ENCODE results near the gene LY6G5C. TPM values are rescaled to one million over a fixed set of nuclear protein-coding genes. Genes with fewer than 3 reads are reported as not detected.

LY6G5C gene
- total RNA-seq, 4 donors from 2014 or later: 1.0 to 4.4 (median 3.8) TPM; not detected in 1

DNA sequence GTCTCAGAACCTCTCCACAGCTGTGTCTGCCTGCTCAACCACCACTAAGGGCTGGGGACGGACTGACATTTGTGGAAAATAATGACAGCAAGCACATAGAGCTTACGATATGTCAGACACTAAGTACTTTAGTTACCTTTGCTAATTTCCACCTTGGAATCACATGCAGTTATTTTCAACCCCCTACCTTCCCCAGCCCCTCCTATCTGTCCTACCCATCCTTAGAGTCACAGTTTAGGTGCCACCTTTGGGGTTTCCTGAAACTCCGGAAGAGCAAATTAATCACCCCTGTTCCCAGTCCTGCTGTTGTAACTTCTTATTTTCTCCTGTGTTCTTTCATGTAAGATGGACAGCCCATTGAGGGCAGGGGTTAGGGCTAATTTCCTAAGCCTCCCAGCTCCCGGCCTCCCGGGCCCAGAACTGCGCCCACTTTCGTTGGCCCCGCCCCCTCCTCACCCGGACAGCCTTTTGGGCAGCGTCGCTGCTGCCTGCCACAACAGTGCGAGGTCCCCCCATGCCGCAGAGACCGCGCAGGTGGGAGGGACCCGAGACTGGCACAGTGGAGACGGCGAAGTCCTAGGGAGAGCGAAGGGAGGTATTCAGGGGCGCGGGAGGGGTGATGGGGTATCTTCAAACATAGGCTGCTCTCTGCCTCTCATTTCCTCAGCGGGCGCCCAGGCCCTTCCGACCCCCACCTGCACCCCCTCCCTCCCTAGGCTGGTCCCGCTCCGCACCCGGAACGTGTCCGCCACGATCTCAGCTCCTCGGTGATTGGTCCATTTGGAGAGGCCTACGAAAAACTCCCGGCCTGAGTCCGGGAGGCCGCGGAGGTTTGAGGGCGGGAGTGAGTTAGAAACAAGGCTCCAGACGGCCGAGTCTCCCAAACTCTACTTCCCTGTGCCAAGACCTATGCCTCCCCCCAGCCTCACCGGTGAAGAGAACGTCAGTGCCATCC, 47.1 kb upstream of the LY6G5C start:
- H3K27me3 ChIP-seq: no peaks in the 10 kb centered on the region
- TF ChIP-seq POLR2A (IDR thresholded peaks at IDR 0.05): no peak
- TF ChIP-seq, protein P1, sequence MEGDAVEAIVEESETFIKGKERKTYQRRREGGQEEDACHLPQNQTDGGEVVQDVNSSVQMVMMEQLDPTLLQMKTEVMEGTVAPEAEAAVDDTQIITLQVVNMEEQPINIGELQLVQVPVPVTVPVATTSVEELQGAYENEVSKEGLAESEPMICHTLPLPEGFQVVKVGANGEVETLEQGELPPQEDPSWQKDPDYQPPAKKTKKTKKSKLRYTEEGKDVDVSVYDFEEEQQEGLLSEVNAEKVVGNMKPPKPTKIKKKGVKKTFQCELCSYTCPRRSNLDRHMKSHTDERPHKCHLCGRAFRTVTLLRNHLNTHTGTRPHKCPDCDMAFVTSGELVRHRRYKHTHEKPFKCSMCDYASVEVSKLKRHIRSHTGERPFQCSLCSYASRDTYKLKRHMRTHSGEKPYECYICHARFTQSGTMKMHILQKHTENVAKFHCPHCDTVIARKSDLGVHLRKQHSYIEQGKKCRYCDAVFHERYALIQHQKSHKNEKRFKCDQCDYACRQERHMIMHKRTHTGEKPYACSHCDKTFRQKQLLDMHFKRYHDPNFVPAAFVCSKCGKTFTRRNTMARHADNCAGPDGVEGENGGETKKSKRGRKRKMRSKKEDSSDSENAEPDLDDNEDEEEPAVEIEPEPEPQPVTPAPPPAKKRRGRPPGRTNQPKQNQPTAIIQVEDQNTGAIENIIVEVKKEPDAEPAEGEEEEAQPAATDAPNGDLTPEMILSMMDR (IDR thresholded peaks at IDR 0.05): no peak
- peak overlapping the region; percentile 93 to 100 for H3K27ac ChIP-seq
- peaks cover 4 to 6% of the 10 kb centered on the region in 2 donors for H3K4me1 ChIP-seq
- no peaks in the 10 kb centered on the region for H3K36me3 ChIP-seq
- no peaks in the 10 kb centered on the region for H3K9me3 ChIP-seq
- peak; percentile 49 for DNase-seq
- intact Hi-C loops (cut with DNase I; ENCODE audit: low total_unique reads): no loop called here
- H3K4me3 ChIP-seq: peak overlapping the region; percentile 65 to 97

DNA sequence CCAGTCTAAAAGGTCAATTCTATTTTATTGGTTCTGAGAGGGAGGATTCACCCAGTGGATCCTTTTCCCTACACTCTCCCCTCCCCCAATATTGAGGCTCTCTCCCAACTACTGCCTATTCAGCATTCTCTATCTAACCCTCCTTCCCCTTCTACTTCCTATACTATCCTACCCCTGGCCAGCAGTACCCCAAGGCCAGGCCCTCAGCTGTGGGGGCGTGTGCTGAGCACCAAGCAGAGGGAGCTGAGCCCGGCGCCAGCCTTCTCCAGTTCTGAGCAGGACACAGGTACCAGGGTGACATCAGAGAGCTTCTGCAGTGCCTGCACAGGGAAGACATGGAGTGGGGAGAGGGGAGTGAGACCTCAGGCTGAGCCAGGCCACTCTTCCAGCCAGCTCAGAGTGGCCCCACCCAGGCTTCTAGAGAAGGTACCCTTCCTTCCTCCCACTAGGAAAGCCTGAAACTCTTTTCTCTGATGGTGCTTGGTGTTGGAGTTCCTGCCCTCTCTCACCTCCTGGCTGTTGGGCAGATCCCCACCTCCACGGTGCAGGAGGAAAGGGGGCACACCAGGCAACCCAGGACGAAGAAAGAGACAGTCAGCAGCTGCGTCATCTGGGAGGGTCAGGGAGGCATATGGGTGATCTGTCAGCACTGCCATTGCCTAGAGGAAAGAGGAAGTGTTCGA, 46.3 kb upstream of the LY6G5C start:
- peak overlapping the region; percentile 93 to 100 for H3K27ac ChIP-seq
- TF ChIP-seq, protein P1 (IDR thresholded peaks at IDR 0.05): no peak
- TF ChIP-seq POLR2A (IDR thresholded peaks at IDR 0.05): no peak
- H3K9me3 ChIP-seq: no peaks in the 10 kb centered on the region
- intact Hi-C loops (cut with DNase I; ENCODE audit: low total_unique reads): no loop called here
- no peaks in the 10 kb centered on the region for H3K36me3 ChIP-seq
- peaks cover 4 to 6% of the 10 kb centered on the region in 2 donors for H3K4me1 ChIP-seq
- no peaks in the 10 kb centered on the region for H3K27me3 ChIP-seq
- DNase-seq: no peak
- H3K4me3 ChIP-seq: no peak overlapping the region

DNA sequence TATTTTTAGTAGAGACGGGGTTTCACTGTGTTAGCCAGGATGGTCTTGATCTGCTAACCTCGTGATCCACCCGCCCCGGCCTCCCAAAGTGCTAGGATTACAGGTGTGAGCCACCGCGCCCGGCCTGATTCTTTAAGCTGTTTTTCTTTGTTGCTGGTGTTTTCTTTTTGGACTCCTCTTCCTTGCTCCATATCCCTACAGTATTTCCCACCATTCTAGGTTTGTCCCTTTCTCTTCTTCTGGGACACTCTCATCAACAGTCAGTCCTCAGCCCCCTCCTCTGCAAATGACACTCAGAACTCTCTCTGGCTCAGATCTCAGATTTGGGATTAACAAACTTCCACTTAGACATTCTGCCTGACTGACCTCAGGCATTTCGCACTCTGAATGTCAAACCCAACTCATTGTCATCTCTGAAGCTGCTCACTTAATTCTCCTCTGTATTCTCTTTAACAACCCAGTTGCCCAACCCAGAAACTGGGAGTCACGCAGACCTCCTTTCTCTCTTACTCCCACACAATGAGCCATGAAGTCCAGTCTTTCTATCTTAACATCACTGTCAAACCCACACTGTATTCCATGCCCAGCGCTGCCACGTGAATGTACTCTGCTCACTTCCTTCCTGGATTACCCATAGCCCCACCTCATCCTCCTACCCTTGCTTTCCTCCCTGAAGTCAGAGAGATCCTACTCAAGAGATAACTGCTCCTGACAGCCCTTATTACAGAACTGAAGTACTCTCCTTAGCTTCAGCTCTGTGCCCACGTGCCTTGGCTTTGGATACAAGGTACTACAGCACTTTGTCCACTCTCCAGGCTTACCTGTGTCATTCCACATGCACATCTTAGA, 44.9 kb upstream of the LY6G5C start:
- no peak for DNase-seq
- peak overlapping the region in 1 of 2 donors; percentile 93 for H3K27ac ChIP-seq
- TF ChIP-seq POLR2A (IDR thresholded peaks at IDR 0.05): no peak
- TF ChIP-seq, protein P1 (IDR thresholded peaks at IDR 0.05): no peak
- no peaks in the 10 kb centered on the region for H3K9me3 ChIP-seq
- no peaks in the 10 kb centered on the region for H3K36me3 ChIP-seq
- intact Hi-C loops (cut with DNase I; ENCODE audit: low total_unique reads): no loop called here
- no peaks in the 10 kb centered on the region for H3K27me3 ChIP-seq
- H3K4me1 ChIP-seq: peaks cover 4 to 6% of the 10 kb centered on the region in 2 donors
- H3K4me3 ChIP-seq: no peak overlapping the region

DNA sequence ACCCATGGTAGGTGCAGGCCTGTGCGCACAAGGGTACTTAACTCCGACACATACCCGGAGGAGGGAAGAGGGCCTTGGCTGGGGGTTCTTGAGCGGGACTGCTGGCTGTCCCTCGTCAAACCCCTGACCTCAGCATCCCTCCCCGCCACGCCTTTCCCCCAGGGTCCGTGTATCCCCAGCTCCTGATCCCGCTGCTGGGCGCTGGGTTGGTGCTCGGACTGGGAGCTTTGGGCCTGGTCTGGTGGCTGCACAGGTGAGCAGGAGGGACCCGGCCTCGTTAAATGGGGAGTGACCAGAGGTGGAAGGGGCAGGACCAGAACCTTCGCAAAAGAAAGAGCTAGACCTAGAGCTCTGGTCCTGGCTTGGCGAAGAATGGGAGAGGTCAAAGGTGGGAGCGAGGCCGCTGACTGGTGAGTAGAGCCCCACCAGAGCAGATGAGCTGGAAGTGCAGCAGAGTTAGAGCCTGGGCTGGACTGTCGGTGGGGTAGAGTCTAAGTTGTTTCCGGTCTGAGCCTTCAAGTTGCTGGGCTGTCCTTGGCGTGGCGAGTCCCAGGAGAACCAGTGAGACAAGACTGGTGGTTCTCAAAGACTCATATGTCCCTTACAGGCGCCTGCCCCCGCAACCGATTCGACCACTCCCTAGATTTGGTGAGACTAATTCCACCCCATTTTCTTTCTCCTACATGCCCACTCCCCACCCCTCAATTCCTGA, 43.3 kb upstream of the LY6G5C start:
- TF ChIP-seq POLR2A (IDR thresholded peaks at IDR 0.05): no peak
- TF ChIP-seq, protein P1 (IDR thresholded peaks at IDR 0.05): no peak
- no peaks in the 10 kb centered on the region for H3K27me3 ChIP-seq
- H3K27ac ChIP-seq: no peak overlapping the region
- no peaks in the 10 kb centered on the region for H3K9me3 ChIP-seq
- peaks cover 4 to 6% of the 10 kb centered on the region in 2 donors for H3K4me1 ChIP-seq
- intact Hi-C loops (cut with DNase I; ENCODE audit: low total_unique reads): no loop called here
- DNase-seq: no peak
- no peak overlapping the region for H3K4me3 ChIP-seq
- no peaks in the 10 kb centered on the region for H3K36me3 ChIP-seq
